Neural cell (in vitro differentiated cells): ENCODE measurements around the gene MCRIP1. TPM values are rescaled to one million over a fixed set of nuclear protein-coding genes. Genes with fewer than 3 reads are reported as not detected.

Experiments used
- H2AFZ ChIP-seq: fragments of 200-600, 300-800 bp; sonication (generic), shearing (Covaris generic); 2 replicates; pipeline ENCODE4 v1.6.0; 2014; ENCODE audit warnings: low read depth, mild to moderate bottlenecking, antibody characterized with exemption, low read length, moderate library complexity
- H3F3A ChIP-seq: fragments of 200-600 bp; shearing (Covaris generic); 2 replicates; pipeline ENCODE4 v1.6.1; 2016; ENCODE audit warnings: mild to moderate bottlenecking, moderate library complexity, mixed read lengths, antibody characterized with exemption, low read length; ENCODE audit not compliant: insufficient read depth, poor library complexity, severe bottlenecking
- H3K27ac ChIP-seq: fragments of 200-600, 300-800 bp; sonication (generic), shearing (Covaris generic); 2 replicates; pipeline ENCODE4 v1.5.1; 2014; ENCODE audit warnings: mild to moderate bottlenecking, low read length, moderate library complexity
- H3K27me3 ChIP-seq: fragments of 300-800, 200-600 bp; sonication (generic), shearing (Covaris generic); 2 replicates; pipeline ENCODE4 v1.6.0; 2014; ENCODE audit warnings: mild to moderate bottlenecking, low read depth, low read length, moderate library complexity; ENCODE audit not compliant: insufficient read depth
- H3K36me3 ChIP-seq: fragments of 300-800, 200-600 bp; sonication (generic), shearing (Covaris generic); 2 replicates; pipeline ENCODE4 v1.5.1; 2014; ENCODE audit warnings: mild to moderate bottlenecking, antibody characterized with exemption, low read length, moderate library complexity; ENCODE audit not compliant: insufficient read depth
- H3K4me2 ChIP-seq: fragments of 300-800, 200-600 bp; sonication (generic), shearing (Covaris generic); 2 replicates; pipeline ENCODE4 v1.6.0; 2014; ENCODE audit warnings: mild to moderate bottlenecking, low read length
- H3K4me3 ChIP-seq: fragments of 300-800, 200-600 bp; sonication (generic), shearing (Covaris generic); 2 replicates; pipeline ENCODE4 v1.5.1; 2014; ENCODE audit warnings: mild to moderate bottlenecking, low read length, moderate library complexity
- H3K79me2 ChIP-seq: fragments of 200-600 bp; shearing (Covaris generic); replicated peaks from 2 replicates; pipeline ENCODE4 v1.6.0; 2014; ENCODE audit warnings: mild to moderate bottlenecking, low read length, moderate library complexity; ENCODE audit not compliant: insufficient read depth
- H3K9ac ChIP-seq: fragments of 300-800, 200-600 bp; sonication (generic), shearing (Covaris generic); 2 replicates; pipeline ENCODE4 v1.6.1; 2016; ENCODE audit warnings: mild to moderate bottlenecking, low read length, mixed read lengths
- H3K9me2 ChIP-seq: fragments of 200-600 bp; shearing (Covaris generic); 2 replicates; pipeline ENCODE4 v1.6.1; 2016; ENCODE audit warnings: mild to moderate bottlenecking, low read length, mixed read lengths; ENCODE audit not compliant: insufficient read depth
- H3K9me3 ChIP-seq: fragments of 200-600, 300-800 bp; sonication (generic), shearing (Covaris generic); 2 replicates; pipeline ENCODE4 v1.6.1; 2016; ENCODE audit warnings: mild to moderate bottlenecking, mixed run types, low read length, moderate library complexity, mixed read lengths
- H4K20me1 ChIP-seq: fragments of 200-600 bp; shearing (Covaris generic); 2 replicates; pipeline ENCODE4 v1.6.1; 2016; ENCODE audit warnings: mild to moderate bottlenecking, mixed run types; ENCODE audit not compliant: insufficient read depth
- CTCF ChIP-seq: fragments of 450-650 bp; IDR thresholded peaks from 2 replicates; pipeline ENCODE4 v1.5.1; 2014; ENCODE audit warnings: antibody characterized with exemption, mild to moderate bottlenecking, moderate library complexity; ENCODE audit not compliant: poor library complexity, severe bottlenecking
- EP300 ChIP-seq: fragments of 450-650 bp; conservative IDR thresholded peaks from 2 replicates; pipeline ENCODE4 v1.6.1; 2014; ENCODE audit warnings: antibody characterized with exemption, mild to moderate bottlenecking, moderate library complexity; ENCODE audit not compliant: poor library complexity, severe bottlenecking
- EZH2 ChIP-seq: fragments of 200-600, 300-800 bp; shearing (Covaris generic), sonication (generic); IDR thresholded peaks from 2 replicates; pipeline ENCODE4 v1.6.1; 2014; ENCODE audit warnings: antibody characterized with exemption, low read length, borderline replicate concordance, mild to moderate bottlenecking; ENCODE audit not compliant: insufficient read depth, poor library complexity, severe bottlenecking
- POLR2AphosphoS5 ChIP-seq: IDR thresholded peaks from 2 replicates; pipeline ENCODE4 v1.6.1; 2012
- RAD21 ChIP-seq: fragments of 450-650 bp; conservative IDR thresholded peaks from 2 replicates; pipeline ENCODE4 v1.6.1; 2014; ENCODE audit warnings: antibody characterized with exemption, mild to moderate bottlenecking, moderate library complexity
- REST ChIP-seq: IDR thresholded peaks from 2 replicates; pipeline ENCODE4 v1.6.1; 2012; ENCODE audit warnings: borderline replicate concordance
- SMC3 ChIP-seq: fragments of 450-650 bp; conservative IDR thresholded peaks from 2 replicates; pipeline ENCODE4 v1.6.1; 2014; ENCODE audit warnings: antibody characterized with exemption, mild to moderate bottlenecking, moderate library complexity; ENCODE audit not compliant: poor library complexity
- TAF1 ChIP-seq: IDR thresholded peaks from 2 replicates; pipeline ENCODE4 v1.6.1; 2012; ENCODE audit warnings: low read depth
- polyA plus RNA-seq: library from polyadenylated mRNA; depleted of rRNA; stranded (reverse); fragments of >200 nt; gene quantifications from 2 replicates; pipeline ENCODE4 v1.2.3, GENCODE V29; 2014

The MCRIP1 gene
- polyA plus RNA-seq, 1 donor from 2014 or later = 524 TPM

GRCh38 chr17:81812571-81813370 lies 20.3 kb downstream of the MCRIP1 start:
- H3K9me2 ChIP-seq = no peaks in the 10 kb centered on the region
- H3K4me2 ChIP-seq = no peak overlapping the region
- peaks cover 5% of the 10 kb centered on the region for H3K27me3 ChIP-seq
- no peaks in the 10 kb centered on the region for H3K9me3 ChIP-seq
- no peaks in the 10 kb centered on the region for H3K79me2 ChIP-seq
- no peaks in the 10 kb centered on the region for H3K36me3 ChIP-seq
- H4K20me1 ChIP-seq = no peaks in the 10 kb centered on the region
- H3K27ac ChIP-seq = no peak overlapping the region
- TF ChIP-seq EZH2 (no peak), TAF1 (no peak), POLR2AphosphoS5 (no peak)
- no peak overlapping the region for H2AFZ ChIP-seq
- no peak overlapping the region for H3K9ac ChIP-seq
- H3F3A ChIP-seq = no peaks in the 10 kb centered on the region
- no peak overlapping the region for H3K4me3 ChIP-seq

- no peaks in the 10 kb centered on the region for H4K20me1 ChIP-seq
- no peak overlapping the region for H3K4me3 ChIP-seq
- no peak overlapping the region for H3K9ac ChIP-seq
- H3K9me3 ChIP-seq = no peaks in the 10 kb centered on the region
- peaks cover 9% of the 10 kb centered on the region for H3K27me3 ChIP-seq
- no peak overlapping the region for H2AFZ ChIP-seq
- no peaks in the 10 kb centered on the region for H3K9me2 ChIP-seq
- H3K27ac ChIP-seq = no peak overlapping the region
- no peak overlapping the region for H3K4me2 ChIP-seq
- no peaks in the 10 kb centered on the region for H3K36me3 ChIP-seq
- no peaks in the 10 kb centered on the region for H3F3A ChIP-seq
- no peak for TF ChIP-seq TAF1
- no peak for TF ChIP-seq REST
- TF ChIP-seq EP300 = no peak
- TF ChIP-seq RAD21 = no peak
- no peak for TF ChIP-seq SMC3
- no peak for TF ChIP-seq CTCF
- no peak for TF ChIP-seq POLR2AphosphoS5
- no peaks in the 10 kb centered on the region for H3K79me2 ChIP-seq
These were observed 21.2 kb downstream of the MCRIP1 start for GRCh38 chr17:81811705-81812570.
